Measurements from ENCODE around the gene CGNL1.
A peak's percentile ranks its signal among the peaks of the same experiment; 100 is the strongest.

Gene CGNL1

GRCh38 chr15:57554063-57554811 lies 177.9 kb downstream of the CGNL1 start:
- DNase-seq: no peak

GRCh38 chr15:57554812-57555179 lies 178.5 kb downstream of the CGNL1 start:
- no peak for DNase-seq

- no peak for DNase-seq
Observed at GRCh38 chr15:57555270-57555669, 179.0 kb downstream of the CGNL1 start.

GRCh38 chr15:57556040-57556439 lies 179.7 kb downstream of the CGNL1 start:
- no peak for DNase-seq

GRCh38 chr15:57557267-57557666 lies 181.0 kb downstream of the CGNL1 start:
- DNase-seq: no peak

GRCh38 chr15:57557810-57558209 lies 181.5 kb downstream of the CGNL1 start:
- DNase-seq: no peak

GRCh38 chr15:57559875-57560274 lies 183.6 kb downstream of the CGNL1 start:
- peak; percentile 66 for DNase-seq

GRCh38 chr15:57561041-57561711 lies 184.9 kb downstream of the CGNL1 start:
- DNase-seq: peak; percentile 50

- no peak for DNase-seq
Observed at GRCh38 chr15:57562196-57562769, 186.0 kb downstream of the CGNL1 start.

- DNase-seq: no peak
Observed at GRCh38 chr15:57563416-57563815, 187.1 kb downstream of the CGNL1 start.

GRCh38 chr15:57565311-57565710 lies 189.0 kb downstream of the CGNL1 start:
- peak; percentile 35 for DNase-seq

GRCh38 chr15:57566834-57567233 lies 190.5 kb downstream of the CGNL1 start:
- DNase-seq: no peak

GRCh38 chr15:57567891-57568290 lies 191.6 kb downstream of the CGNL1 start:
- DNase-seq: no peak

- no peak for DNase-seq
Observed at GRCh38 chr15:57568299-57568698, 192.0 kb downstream of the CGNL1 start.

- no peak for DNase-seq
Observed at GRCh38 chr15:57570340-57570739, 194.0 kb downstream of the CGNL1 start.

- DNase-seq: no peak
Observed at GRCh38 chr15:57570994-57571393, 194.7 kb downstream of the CGNL1 start.

- DNase-seq: no peak
Observed at GRCh38 chr15:57571725-57572124, 195.4 kb downstream of the CGNL1 start.

GRCh38 chr15:57572468-57572867 lies 196.2 kb downstream of the CGNL1 start:
- DNase-seq: no peak

GRCh38 chr15:57573151-57573550 lies 196.8 kb downstream of the CGNL1 start:
- no peak for DNase-seq

GRCh38 chr15:57575363-57575762 lies 199.1 kb downstream of the CGNL1 start:
- no peak for DNase-seq

GRCh38 chr15:57578288-57578900 lies 202.1 kb downstream of the CGNL1 start:
- no peak for DNase-seq

- DNase-seq: no peak
Observed at GRCh38 chr15:57580428-57580827, 204.1 kb downstream of the CGNL1 start.

GRCh38 chr15:57580866-57581265 lies 204.6 kb downstream of the CGNL1 start:
- DNase-seq: no peak

- DNase-seq: no peak
Observed at GRCh38 chr15:57582090-57582489, 205.8 kb downstream of the CGNL1 start.
